HG03442 (cell line): ENCODE results near the gene WDTC1.
"Not testable (repeated sequence)": the region's sequence is repeated elsewhere in the genome, so short reads cannot be mapped to it uniquely, and the experiment has no call there.

Experiments
- ATAC-seq: cut with Tn5 transposase; IDR thresholded peaks from one replicate; pipeline ENCODE4 v1.9.1; 2021; ENCODE audit warnings: mild to moderate bottlenecking, moderate library complexity; ENCODE audit not compliant: unreplicated experiment

The WDTC1 gene

GRCh38 chr1:27243665-27244064 lies 9.2 kb downstream of the WDTC1 start:
- ATAC-seq = not testable (repeated sequence)

DNA sequence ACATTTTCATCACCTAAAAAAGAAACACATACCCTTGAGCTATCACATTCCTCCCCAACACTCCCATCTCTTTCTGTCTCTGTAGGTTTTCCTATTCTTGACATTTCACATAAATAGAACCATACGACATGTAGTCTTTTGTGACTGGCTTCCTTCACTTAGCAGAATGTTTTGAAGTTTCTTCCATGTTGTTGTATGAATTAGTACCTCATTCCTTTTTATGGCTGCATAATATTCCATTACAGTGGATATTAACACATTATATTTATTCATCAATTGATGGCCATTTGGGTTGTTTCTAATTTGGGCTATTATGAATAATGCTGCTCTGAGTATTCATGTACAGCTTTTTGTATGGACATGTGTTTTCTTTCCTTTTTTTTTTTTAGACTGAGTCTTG lies 11.8 kb downstream of the WDTC1 start:
- ATAC-seq = no peak

GRCh38 chr1:27253596-27253995 lies 19.2 kb downstream of the WDTC1 start:
- ATAC-seq = no peak

DNA sequence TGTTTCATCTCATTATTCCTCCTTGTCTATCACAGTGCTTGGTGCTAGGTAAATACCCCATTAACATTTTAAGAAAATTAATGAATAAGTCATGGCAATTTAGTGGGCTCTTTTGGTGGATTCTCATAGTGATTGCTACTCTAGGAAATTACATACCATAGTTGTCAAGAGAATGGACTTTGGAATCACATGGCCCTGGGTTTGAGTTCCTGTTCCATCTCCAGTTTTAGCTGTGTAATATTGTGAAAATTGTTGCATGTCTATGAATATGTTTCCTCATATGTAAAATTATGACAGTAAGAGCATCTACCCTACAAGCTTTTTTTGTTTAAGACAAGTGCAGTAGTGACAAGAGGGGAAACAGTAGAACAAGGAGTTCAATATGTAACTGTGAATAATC lies 20.7 kb downstream of the WDTC1 start:
- no peak for ATAC-seq

- no peak for ATAC-seq
Measured at GRCh38 chr1:27257155-27257554, 22.7 kb downstream of the WDTC1 start.

GRCh38 chr1:27258598-27258997 lies 24.2 kb downstream of the WDTC1 start:
- no peak for ATAC-seq

- no peak for ATAC-seq
Measured at GRCh38 chr1:27267153-27267552, 32.7 kb downstream of the WDTC1 start.

DNA sequence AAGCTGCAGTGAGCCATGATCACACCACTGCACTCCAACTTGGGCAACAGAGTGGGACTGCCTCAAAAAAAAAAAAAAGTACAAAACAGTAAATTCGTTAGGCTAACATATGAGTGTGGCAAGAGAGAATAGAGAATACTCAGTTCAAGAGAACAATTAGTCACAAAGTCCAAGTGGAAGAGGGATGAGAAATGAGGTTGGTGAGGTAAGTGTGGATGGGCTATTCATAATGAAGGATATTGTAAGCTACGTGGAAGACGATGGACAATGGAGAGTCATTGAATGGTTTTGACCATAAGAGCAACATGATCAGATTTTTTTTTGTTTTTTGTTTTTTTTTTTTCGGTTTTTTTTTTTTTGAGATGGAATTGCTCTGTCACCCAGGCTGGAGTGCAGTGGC lies 34.8 kb downstream of the WDTC1 start:
- ATAC-seq = no peak

GRCh38 chr1:27274204-27274603 lies 39.8 kb downstream of the WDTC1 start:
- no peak for ATAC-seq

GRCh38 chr1:27275696-27276095 lies 41.3 kb downstream of the WDTC1 start:
- ATAC-seq = no peak

DNA sequence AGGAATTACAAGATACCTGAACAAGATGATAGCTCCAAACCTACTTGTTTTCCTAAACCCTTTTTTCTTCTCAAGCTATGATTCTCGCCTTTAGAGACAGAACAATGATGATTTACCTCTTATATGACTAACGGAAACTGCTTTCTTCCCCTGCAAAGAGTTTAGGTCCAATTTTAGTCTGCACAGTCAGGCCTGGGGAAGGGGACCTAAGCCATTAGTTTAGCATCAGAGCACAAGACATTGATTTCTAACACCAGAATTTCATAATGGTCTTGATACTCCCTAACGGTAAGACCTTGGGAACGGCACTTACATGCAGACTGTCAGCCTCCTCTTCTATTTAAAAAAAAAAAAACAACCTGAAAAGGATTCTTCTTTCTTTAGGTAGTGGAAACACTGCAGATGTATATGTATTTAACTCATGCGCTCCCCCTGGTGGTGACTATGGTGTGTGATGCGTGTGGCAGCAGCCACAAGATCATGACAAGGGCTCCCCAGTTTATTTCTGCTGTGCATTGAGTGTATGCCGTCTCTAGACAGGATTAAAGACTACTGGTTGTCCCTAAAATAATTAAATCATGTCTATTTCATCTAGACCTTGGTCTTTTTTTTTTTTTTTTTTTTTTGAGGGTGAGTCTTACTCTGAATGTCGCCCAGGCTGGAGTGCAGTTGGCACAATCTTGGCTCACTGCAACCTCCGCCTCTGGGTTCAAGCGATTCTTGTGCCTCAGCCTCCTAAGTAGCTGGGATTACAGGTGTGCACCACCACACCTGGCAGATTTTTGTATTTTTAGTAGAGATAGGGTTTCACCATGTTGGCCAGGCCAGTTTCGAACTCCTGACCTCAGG lies 50.2 kb downstream of the WDTC1 start:
- no peak for ATAC-seq

DNA sequence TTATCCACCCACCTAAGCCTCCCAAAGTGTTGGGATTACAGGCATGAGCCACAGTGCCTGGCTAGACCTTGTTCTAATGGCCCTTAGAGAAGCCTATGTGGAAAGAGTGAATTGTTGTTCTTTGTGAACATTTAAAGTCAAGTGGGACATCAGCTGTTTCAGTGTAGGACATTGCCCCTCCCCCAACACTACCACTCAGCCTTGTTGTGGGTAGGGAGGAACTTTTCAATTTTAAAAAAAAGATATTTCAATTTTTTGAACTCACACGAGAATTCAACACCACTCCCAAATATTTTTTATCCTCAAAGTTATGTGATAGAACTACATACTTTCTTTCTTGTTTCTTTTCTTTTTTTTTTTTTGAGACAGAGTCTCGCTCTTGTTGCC lies 50.8 kb downstream of the WDTC1 start:
- ATAC-seq = no peak

DNA sequence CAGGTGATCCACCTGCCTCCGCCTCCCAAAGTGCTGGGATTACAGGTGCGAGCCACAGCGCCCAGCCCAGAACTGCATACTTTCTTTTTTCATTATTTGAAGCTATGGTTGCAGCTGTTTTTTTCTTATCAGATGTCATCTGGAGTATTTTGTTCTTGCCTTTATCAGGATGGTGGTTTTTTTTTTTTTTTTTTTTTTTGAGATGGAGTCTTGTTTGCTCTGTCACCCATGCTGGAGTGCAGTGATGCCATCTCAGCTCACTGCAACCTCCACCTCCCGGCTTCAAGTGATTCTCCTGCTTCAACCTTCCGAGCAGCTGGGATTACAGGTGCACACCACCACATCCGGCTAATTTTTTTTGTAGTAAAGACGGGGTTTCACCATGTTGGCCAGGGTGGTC lies 51.4 kb downstream of the WDTC1 start:
- not testable (repeated sequence) for ATAC-seq

DNA sequence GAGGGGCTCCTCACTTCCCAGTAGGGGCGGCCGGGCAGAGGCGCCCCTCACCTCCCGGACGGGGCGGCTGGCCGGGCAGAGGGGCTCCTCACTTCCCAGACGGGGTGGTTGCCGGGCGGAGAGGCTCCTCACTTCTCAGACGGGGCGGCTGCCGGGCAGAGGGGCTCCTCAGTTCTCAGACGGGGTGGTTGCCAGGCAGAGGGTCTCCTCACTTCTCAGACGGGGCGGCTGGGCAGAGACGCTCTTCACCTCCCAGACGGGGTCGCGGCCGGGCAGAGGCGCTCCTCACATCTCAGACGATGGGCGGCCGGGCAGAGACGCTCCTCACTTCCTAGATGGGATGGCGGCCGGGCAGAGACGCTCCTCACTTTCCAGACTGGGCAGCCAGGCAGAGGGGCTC lies 54.7 kb downstream of the WDTC1 start:
- ATAC-seq = not testable (repeated sequence)

DNA sequence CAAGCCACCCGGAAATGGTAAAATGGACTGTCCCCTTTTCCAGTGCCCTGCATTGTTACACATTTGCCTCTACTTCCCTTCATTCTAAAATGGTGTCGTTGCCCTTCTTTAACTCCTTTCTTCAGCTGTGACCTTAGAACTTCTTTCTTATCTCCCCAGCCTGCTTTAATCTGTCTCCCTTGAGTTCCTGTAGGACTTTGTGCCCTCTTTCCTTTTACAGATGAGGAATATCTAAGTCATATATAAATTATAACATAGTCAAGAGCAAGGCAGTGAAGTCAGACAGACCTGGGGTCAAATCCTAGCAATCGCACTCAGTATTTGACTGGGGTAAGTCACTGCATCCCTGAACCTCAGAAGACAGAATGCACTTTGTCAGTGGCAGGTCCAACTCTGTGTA lies 56.1 kb downstream of the WDTC1 start:
- ATAC-seq = no peak

- no peak for ATAC-seq
Measured at GRCh38 chr1:27292106-27292505, 57.7 kb downstream of the WDTC1 start.

- no peak for ATAC-seq
Measured at GRCh38 chr1:27293915-27294314, 59.5 kb downstream of the WDTC1 start.

DNA sequence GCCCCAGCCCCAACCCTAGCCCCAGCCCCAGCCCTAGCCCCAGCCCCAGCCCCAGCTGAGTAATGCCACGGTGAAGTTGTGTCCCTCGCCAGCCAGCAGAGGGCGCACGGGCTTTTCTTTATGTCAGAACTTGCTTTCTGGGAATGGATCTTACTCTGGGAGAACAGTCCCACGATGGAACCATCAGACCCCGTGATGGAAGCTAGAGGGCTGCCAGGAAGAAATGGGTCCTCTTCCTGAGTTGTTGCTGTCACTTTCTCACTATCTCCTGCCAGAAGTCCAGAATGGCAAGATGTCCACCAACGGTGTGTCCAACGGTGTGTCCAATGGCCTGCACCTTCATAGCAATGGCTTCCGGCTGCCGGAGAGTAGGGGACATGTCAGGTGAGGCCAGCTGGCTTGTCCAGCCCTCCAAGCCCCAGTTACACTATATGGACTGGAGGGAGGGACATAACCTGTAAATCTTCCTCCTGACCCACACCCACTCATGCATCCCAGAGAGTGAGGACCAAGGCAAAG lies 62.4 kb downstream of the WDTC1 start:
- no peak for ATAC-seq

GRCh38 chr1:27297903-27298302 lies 63.5 kb downstream of the WDTC1 start:
- ATAC-seq = no peak

- ATAC-seq = no peak
Measured at GRCh38 chr1:27298632-27299384, 64.4 kb downstream of the WDTC1 start.

GRCh38 chr1:27299385-27300271 lies 65.2 kb downstream of the WDTC1 start:
- no peak for ATAC-seq
